IPS DF 4.7 (cell line): ENCODE measurements around the gene CRHR1.

Source experiments
- DNase-seq: peaks from one replicate; pipeline ENCODE4 v3.0.0-alpha.2; 2013; ENCODE audit warnings: low spot score; ENCODE audit errors: extremely low read depth

CRHR1 gene

GRCh38 chr17:45788057-45788456, 3.9 kb downstream of the CRHR1 start:
- DNase-seq: no peak

DNA sequence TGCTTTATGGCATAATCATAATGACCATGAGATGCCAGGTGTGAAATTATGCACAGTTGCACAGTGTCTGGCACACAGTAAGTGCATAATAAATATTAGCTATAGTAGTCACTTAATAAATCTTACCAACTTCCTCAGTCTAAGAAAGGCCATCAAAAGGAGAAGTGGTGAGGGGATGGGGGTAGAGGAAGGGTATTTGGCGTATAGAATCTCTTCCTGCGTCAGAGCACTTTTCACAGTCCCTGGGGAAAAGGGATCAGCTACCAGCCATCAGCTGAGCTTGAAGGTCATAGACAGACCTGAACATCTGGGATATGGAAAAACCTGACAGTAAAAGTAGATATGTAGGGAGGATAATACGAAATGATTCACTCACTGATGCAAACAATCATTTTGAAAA, 5.8 kb downstream of the CRHR1 start:
- DNase-seq: no peak

- DNase-seq: no peak
These were observed 6.3 kb downstream of the CRHR1 start for GRCh38 chr17:45790296-45790922.

GRCh38 chr17:45791041-45791582, 7.0 kb downstream of the CRHR1 start:
- no peak for DNase-seq

DNA sequence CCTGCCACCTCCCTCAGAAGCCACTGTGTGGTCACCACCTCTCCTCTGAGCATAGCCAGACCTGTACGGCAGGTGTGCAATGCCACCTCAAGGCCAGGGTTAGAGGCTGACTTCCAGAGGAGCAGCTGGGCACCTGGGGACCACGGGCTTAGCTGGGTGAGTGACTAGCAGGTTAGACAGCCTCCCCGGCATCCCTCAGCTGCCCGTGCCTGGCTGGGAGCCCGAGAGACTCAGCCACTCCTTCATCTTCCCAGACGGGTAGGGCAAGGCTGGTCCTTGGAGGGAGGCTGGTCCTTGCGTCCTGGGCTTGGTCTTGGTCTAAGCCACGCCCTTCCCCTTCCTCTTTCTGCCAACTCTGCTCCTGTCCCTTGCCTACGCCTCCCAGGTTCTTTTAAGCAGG, 7.8 kb downstream of the CRHR1 start:
- no peak for DNase-seq

- DNase-seq: no peak
These were observed 8.3 kb downstream of the CRHR1 start for GRCh38 chr17:45792437-45792836.

- DNase-seq: no peak
These were observed 9.1 kb downstream of the CRHR1 start for GRCh38 chr17:45792995-45793755.

DNA sequence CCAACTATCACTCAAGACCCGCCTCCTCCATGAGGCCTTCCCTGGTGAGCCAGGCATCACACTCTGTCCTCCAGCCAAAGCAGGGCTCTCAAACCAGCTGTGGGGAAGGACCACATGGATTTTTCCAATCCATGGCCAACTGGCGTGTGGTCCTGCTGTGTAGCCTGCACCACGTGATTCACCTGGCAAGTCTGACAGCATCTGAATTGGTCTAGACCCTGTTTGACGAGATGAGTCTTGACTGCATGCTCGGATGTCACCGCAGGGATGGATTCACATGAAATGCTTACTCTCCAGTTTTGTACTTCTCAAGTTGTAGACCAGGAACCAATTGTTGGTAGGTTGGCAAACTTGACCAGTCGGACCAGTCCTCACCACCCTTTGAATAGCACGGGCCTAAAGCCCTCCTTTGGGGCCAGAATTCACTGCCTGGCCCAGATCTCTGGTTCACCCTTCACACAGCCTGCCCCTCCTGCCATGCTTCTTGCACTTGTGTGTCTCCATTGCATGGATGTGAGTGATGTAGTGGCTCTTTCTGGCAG, 9.9 kb downstream of the CRHR1 start:
- DNase-seq: no peak

- DNase-seq: no peak
These were observed 10.7 kb downstream of the CRHR1 start for GRCh38 chr17:45794840-45795239.

GRCh38 chr17:45800816-45801215, 16.7 kb downstream of the CRHR1 start:
- DNase-seq: no peak

GRCh38 chr17:45801421-45801820, 17.3 kb downstream of the CRHR1 start:
- DNase-seq: no peak

GRCh38 chr17:45808845-45809244, 24.7 kb downstream of the CRHR1 start:
- no peak for DNase-seq

DNA sequence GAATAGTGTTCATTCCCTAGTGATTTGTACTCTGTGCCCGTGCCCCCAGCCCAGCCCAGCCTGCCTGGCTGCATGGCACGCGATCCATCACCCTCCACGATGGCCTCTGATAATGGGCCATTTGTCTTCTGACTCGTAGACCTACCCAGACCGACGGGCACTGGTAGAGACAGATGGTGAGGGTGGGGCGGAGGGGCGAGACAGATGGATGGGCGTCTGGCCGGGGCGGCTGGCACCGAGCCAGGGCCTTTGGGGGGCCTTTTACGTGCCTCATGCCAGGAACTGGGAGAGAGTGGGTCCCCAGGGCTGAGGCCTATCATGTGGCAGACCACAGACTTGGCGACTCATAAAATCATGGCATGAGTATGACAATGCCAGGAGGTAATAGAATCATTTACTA, 25.4 kb downstream of the CRHR1 start:
- DNase-seq: no peak

DNA sequence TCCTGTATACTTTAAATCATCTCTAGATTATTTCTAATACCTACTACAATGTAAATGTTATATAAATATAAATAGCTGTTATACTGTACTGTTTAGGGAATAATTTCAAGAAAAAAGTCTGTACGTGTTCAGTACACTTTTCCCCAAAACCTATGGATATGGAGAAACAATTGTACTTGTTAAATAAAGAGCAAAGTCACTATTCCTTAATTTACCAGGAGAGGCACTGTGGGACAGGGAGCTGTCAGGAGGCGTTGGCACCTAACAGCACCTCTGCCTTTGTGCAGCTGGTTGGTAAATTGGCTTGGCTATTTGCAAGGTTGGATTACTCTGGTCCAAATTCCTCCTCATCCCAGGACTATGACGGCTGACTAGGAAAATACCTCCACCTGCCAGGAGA, 28.0 kb downstream of the CRHR1 start:
- DNase-seq: no peak

DNA sequence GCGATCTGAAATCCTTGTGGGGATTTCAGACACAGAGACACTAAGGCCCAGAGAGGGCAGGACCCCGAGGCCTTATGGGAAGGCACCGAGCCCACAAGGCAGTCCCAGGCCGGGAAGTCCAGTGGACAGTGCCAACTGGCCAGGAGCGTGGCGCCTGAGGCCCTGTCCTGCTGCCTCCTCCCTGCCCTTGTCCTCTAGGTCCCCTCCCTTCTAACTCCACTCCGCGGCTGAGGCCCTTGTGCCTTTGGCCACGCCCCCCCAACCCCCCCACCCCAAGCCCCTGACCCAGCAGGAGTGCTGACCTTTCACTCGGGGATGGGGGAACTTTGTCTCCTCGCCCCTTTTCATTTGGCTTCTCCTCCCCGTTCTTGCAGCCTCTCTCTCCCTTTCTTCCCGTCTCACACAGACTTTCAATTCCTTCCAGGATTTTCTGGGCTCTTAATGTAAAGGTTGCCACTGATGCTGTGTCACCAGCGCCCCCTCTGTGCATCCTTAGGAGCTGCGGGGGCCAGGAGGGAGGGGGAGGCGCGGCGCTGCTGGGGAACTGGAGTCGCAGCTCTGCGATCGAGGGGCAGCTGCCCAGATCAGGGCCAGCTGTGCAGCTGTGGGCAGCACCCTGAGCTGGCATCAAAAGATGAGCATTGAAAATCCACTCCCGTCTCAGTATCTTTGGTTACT, 29.1 kb downstream of the CRHR1 start:
- peak; percentile 14 for DNase-seq

- DNase-seq: no peak
These were observed 30.8 kb downstream of the CRHR1 start for GRCh38 chr17:45814622-45815606.

DNA sequence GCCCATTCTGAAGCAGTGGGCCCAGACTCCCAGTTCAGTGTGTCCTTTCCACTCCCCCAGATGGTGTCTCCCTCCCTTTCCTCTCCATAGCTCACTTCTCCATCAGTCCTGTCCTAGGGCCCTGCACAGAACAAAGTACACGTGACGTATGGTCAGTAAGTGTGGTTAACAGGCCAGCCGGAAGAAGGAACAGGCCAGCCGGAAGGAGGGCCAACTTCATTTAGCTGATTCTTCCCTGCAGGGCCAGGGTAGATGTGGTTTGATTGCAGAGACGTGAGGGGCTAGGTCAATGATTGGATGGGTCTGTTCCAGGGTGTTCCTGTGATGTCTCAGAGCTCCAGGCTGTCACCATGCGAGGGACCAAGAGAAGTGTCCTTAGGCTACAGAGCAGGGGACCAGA, 31.6 kb downstream of the CRHR1 start:
- DNase-seq: no peak

GRCh38 chr17:45818041-45818440, 33.9 kb downstream of the CRHR1 start:
- no peak for DNase-seq

- no peak for DNase-seq
These were observed 34.6 kb downstream of the CRHR1 start for GRCh38 chr17:45818699-45819098.

GRCh38 chr17:45819632-45820031, 35.5 kb downstream of the CRHR1 start:
- DNase-seq: no peak
